Uterus (tissue), 4 donors: ENCODE results near the gene SUGCT. TPM values are rescaled to one million over a fixed set of nuclear protein-coding genes. Genes with fewer than 3 reads are reported as not detected.

Experiments used
- DNase-seq, 2 donors: peaks; one replicate each; pipeline ENCODE4 v3.0.0-alpha.2; 2019 to 2020
- H3K27ac ChIP-seq, 2 donors: fragments of 200-600 bp; sonication (generic); 1 replicate in 1 of 2; 2 replicates in 1 of 2; pipeline ENCODE4 v1.5.1; 2016 to 2018
- H3K27me3 ChIP-seq, 2 donors: fragments of 200-600 bp; sonication (generic); one replicate each; pipeline ENCODE4 v1.5.1; 2018 to 2019; ENCODE audit warnings: control low read depth in 1 of 2
- H3K36me3 ChIP-seq, 2 donors: fragments of 200-600 bp; sonication (generic); one replicate each; pipeline ENCODE4 v1.5.1; 2019; ENCODE audit warnings: control low read depth in 1 of 2
- H3K4me1 ChIP-seq, 2 donors: fragments of 200-600 bp; sonication (generic); one replicate each; pipeline ENCODE4 v1.5.1; 2018 to 2019; ENCODE audit warnings: control low read depth in 1 of 2
- H3K4me3 ChIP-seq, 2 donors: fragments of 200-600 bp; sonication (generic); 1 replicate in 1 of 2; 2 replicates in 1 of 2; pipeline ENCODE4 v1.5.1; 2018 to 2019; ENCODE audit warnings: mild to moderate bottlenecking in 1 of 2
- H3K9me3 ChIP-seq, 2 donors: fragments of 200-600 bp; sonication (generic); one replicate each; pipeline ENCODE4 v1.5.1; 2019; ENCODE audit warnings: control low read depth in 1 of 2
- CTCF ChIP-seq, 4 experiments: fragments of 200-600 bp in 2 of 4; fragments of 450-650 bp in 2 of 4; sonication (generic) in 2 of 4; IDR thresholded peaks; one replicate each; pipeline ENCODE4 v1.5.1; 2016 to 2019; ENCODE audit warnings: antibody characterized with exemption in 4 of 4, mild to moderate bottlenecking in 2 of 4, moderate library complexity in 1 of 4
- POLR2A ChIP-seq, 2 donors: fragments of 450-650 bp; IDR thresholded peaks; one replicate each; pipeline ENCODE4 v1.6.1; 2016; ENCODE audit warnings: antibody characterized with exemption in 2 of 2, mild to moderate bottlenecking in 1 of 2, moderate library complexity in 1 of 2
- intact Hi-C: fragments of 100-400 bp; cut with DNase I; formaldehyde crosslinking; loops from one replicate; pipeline ENCODE4 v1.15.1; 2023; ENCODE audit warnings: low total_unique reads
- total RNA-seq, 4 donors: library from RNA; depleted of rRNA in 3 of 4; stranded (reverse); fragments of >200 nt in 3 of 4; gene quantifications; one replicate each; pipeline versions ENCODE4 v1.1.0 to v1.2.4, GENCODE V29; 2014 to 2023
- donor health status: DM: yes; HTN: yes; CAD: no.

Gene SUGCT
- total RNA-seq, 4 donors from 2014 or later, result 2.0 to 9.6 (median 6.3) TPM; not detected in 1

GRCh38 chr7:40822861-40823260 is 688.1 kb downstream of the SUGCT start:
- no peaks in the 10 kb centered on the region for H3K9me3 ChIP-seq
- no peaks in the 10 kb centered on the region for H3K36me3 ChIP-seq
- no peak overlapping the region for H3K4me3 ChIP-seq
- intact Hi-C loops, result no loop called here
- no peaks in the 10 kb centered on the region for H3K27me3 ChIP-seq
- H3K4me1 ChIP-seq, result no peaks in the 10 kb centered on the region
- H3K27ac ChIP-seq, result no peak overlapping the region
- no peak for TF ChIP-seq POLR2A (IDR thresholded peaks at IDR 0.05)
- no peak for TF ChIP-seq CTCF (IDR thresholded peaks at IDR 0.05)
- DNase-seq, result no peak

DNA sequence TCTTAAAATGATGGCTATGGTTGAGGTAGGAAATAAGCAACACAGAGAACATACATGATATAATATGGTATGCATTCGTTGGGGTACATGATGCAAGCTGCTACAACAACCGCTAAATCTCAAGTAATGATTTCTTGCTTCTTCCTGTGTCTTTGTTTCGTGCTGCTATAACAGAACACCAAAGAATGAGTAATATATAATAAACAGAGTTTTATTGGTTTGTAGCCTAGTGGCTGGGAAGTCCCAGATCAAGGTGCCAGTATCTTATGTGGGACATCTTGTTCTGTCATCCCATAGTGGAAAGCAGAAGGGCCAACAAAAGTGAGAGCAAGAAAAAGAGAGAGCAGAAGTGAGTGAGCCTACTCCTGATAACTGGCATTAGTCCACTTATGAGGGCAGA is 689.7 kb downstream of the SUGCT start:
- H3K27me3 ChIP-seq, result no peaks in the 10 kb centered on the region
- intact Hi-C loops, result no loop called here
- H3K9me3 ChIP-seq, result no peaks in the 10 kb centered on the region
- H3K4me3 ChIP-seq, result no peak overlapping the region
- H3K27ac ChIP-seq, result no peak overlapping the region
- H3K36me3 ChIP-seq, result no peaks in the 10 kb centered on the region
- H3K4me1 ChIP-seq, result no peaks in the 10 kb centered on the region
- TF ChIP-seq CTCF (IDR thresholded peaks at IDR 0.05), result no peak
- TF ChIP-seq POLR2A (IDR thresholded peaks at IDR 0.05), result no peak
- DNase-seq, result no peak

DNA sequence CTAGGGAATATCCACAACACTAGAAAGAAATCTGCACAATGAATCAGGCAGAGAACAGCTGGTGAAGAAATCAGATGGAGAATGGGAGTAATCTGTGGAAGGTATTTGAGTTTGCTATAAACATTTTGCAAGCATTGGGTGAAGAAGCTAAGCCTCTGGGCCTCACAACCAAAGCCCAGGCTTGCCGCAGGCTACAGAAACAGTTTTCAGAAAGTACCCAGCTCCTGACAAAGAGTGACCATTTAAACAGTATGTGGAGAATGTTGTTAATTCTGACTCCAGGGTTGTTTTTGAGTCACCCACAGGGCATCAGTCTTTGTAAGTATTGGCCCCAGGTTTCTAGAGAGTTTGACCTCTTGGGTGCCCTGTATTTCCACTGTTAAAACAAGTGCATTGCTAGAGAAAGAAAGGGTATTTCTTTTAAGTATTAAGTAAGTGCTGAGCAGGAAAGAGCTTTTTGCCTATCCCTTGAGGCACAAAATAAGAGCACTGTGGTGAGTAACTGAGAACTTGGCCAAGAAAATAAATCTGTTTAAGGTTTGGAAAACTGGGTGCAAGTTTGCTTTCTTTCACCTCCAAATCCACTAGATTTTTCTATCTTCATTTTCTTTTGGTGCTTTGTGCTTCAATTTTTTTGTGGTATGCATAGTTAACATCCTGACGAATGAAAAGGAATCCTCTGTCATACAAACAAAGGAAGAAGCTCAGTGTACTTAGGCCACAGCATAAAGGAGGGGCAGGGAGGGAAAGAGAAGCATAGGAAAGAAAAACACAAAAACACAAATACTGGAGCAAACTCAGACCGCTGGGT is 691.8 kb downstream of the SUGCT start:
- Histone ChIP-seq H3K4me1 (no peaks in the 10 kb centered on the region), H3K27me3 (no peaks in the 10 kb centered on the region), H3K4me3 (no peak overlapping the region), H3K27ac (no peak overlapping the region), H3K9me3 (no peaks in the 10 kb centered on the region), H3K36me3 (no peaks in the 10 kb centered on the region)
- TF ChIP-seq POLR2A (IDR thresholded peaks at IDR 0.05) (no peak), CTCF (IDR thresholded peaks at IDR 0.05) (no peak)
- no peak for DNase-seq
- intact Hi-C loops, result no loop called here

DNA sequence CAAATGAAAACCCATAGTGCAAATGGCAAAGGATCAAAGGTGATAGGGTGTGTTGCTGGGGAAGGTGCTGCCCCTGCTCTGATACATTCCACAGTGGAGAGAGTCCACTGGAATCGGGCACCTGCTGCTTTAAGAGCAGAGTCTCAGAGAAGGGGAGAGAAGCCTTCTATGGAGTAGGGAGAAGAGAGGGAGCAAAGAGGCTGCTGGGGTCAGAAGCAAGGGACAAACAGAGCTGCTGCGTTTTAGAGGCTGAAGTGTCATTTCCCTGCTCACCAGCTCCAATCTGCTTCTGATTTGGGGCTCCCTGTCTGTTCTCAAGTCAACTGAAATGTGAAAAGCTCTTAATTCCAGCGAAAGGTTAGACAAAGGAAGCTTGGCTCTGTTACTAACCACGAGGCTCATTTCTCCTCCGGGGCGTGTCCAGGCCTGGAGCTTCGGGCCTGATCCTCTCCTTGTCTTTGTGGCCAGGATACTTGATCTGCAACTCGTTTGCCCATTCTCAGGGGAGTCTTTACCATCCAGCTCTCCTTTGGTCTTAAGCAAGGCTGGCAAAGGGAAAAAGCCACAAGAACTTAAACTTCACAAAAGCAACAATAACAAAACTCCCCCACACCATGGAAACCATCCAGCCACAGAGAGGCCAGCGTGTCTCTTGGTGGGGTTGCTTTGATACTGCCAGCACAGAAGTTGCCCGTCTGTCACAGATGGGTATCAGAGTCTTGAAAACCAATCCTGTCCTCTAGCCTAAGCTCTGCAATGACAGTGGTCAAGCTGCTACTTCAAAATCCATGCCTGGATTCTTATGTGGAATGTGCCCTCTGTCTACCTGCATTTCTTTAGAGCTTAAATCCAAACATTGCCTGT is 692.6 kb downstream of the SUGCT start:
- Histone ChIP-seq H3K9me3 (no peaks in the 10 kb centered on the region), H3K27ac (no peak overlapping the region), H3K4me1 (no peaks in the 10 kb centered on the region), H3K27me3 (no peaks in the 10 kb centered on the region), H3K36me3 (no peaks in the 10 kb centered on the region), H3K4me3 (no peak overlapping the region)
- intact Hi-C loops, result no loop called here
- TF ChIP-seq POLR2A (IDR thresholded peaks at IDR 0.05) (no peak), CTCF (IDR thresholded peaks at IDR 0.05) (no peak)
- DNase-seq, result no peak
